Upper lobe of right lung (tissue), 1 donor: ENCODE data around the gene GBF1. TPM values are rescaled to one million over a fixed set of nuclear protein-coding genes. Genes with fewer than 3 reads are reported as not detected.

Experiments used
- ATAC-seq: fragments of 200-7000 bp; cut with Tn5 transposase; one replicate; pipeline ENCODE4 v1.9.1; 2020; ENCODE audit warnings: mild to moderate bottlenecking, moderate library complexity
- DNase-seq: peaks from one replicate; pipeline ENCODE4 v3.0.0-alpha.2; 2020
- H3K27ac ChIP-seq: fragments of 200-600 bp; one replicate; pipeline ENCODE4 v1.8.0; 2022
- H3K27me3 ChIP-seq: fragments of 200-600 bp; one replicate; pipeline ENCODE4 v1.8.0; 2022; ENCODE audit warnings: mild to moderate bottlenecking
- H3K36me3 ChIP-seq: fragments of 200-600 bp; one replicate; pipeline ENCODE4 v1.8.0; 2022
- H3K4me1 ChIP-seq: fragments of 200-600 bp; one replicate; pipeline ENCODE4 v1.8.0; 2022
- H3K4me3 ChIP-seq: fragments of 200-600 bp; one replicate; pipeline ENCODE4 v1.8.0; 2022; ENCODE audit warnings: mild to moderate bottlenecking
- H3K9me3 ChIP-seq: fragments of 200-600 bp; one replicate; pipeline ENCODE4 v1.8.0; 2022
- intact Hi-C: fragments of 100-400 bp; cut with DNase I; formaldehyde crosslinking; loops from one replicate; pipeline ENCODE4 v1.11.0; 2022
- total RNA-seq: library from RNA; stranded (reverse); fragmentation: NEBNext Ultra II Directional; extraction: Animal tissue kit (Norgen Biotek cat#: 25700); gene quantifications from one replicate; pipeline ENCODE4 v1.2.1, GENCODE V29; 2021
- TF ChIP-seq, protein P1 (sequence below): fragments of 200-600 bp; IDR thresholded peaks from one replicate; pipeline ENCODE4 v1.8.0; 2022; ENCODE audit warnings: antibody characterized with exemption
- donor health status: DM: no; HTN: yes; CAD: no; lungs with severe emphysema.

Gene GBF1
- total RNA-seq, 1 donor from 2014 or later, result 38.5 TPM

DNA sequence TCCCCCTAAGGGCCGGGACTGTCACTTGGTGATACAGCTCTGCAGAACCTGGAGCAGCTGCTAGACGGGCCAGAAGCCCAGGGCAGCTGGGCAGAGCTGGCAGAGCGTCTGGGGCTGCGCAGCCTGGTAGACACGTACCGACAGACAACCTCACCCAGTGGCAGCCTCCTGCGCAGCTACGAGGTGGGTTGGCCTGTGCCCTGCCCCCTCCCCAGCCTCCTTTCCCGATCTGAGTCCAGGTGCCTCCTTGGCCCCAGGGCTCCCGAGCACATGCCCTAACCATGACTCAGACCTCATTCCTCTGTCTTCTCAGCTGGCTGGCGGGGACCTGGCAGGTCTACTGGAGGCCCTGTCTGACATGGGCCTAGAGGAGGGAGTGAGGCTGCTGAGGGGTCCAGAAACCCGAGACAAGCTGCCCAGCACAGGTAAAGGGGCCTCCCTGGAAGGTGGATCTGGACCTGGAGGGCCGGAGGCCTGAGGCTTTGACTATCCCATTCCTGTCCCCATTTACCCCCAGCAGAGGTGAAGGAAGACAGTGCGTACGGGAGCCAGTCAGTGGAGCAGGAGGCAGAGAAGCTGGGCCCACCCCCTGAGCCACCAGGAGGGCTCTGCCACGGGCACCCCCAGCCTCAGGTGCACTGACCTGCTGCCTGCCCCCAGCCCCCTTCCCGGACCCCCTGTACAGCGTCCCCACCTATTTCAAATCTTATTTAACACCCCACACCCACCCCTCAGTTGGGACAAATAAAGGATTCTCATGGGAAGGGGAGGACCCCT, 156.6 kb downstream of the GBF1 start:
- Histone ChIP-seq H3K9me3 (no peaks in the 10 kb centered on the region), H3K27me3 (no peaks in the 10 kb centered on the region), H3K36me3 (peaks cover 28% of the 10 kb centered on the region), H3K4me3 (no peak overlapping the region), H3K4me1 (peaks cover 14% of the 10 kb centered on the region), H3K27ac (no peak overlapping the region)
- TF ChIP-seq, protein P1, sequence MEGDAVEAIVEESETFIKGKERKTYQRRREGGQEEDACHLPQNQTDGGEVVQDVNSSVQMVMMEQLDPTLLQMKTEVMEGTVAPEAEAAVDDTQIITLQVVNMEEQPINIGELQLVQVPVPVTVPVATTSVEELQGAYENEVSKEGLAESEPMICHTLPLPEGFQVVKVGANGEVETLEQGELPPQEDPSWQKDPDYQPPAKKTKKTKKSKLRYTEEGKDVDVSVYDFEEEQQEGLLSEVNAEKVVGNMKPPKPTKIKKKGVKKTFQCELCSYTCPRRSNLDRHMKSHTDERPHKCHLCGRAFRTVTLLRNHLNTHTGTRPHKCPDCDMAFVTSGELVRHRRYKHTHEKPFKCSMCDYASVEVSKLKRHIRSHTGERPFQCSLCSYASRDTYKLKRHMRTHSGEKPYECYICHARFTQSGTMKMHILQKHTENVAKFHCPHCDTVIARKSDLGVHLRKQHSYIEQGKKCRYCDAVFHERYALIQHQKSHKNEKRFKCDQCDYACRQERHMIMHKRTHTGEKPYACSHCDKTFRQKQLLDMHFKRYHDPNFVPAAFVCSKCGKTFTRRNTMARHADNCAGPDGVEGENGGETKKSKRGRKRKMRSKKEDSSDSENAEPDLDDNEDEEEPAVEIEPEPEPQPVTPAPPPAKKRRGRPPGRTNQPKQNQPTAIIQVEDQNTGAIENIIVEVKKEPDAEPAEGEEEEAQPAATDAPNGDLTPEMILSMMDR, result no peak
- intact Hi-C loops, result no loop called here
- no peak for ATAC-seq
- peak; percentile 65 for DNase-seq

GRCh38 chr10:102402512-102402896, 157.2 kb downstream of the GBF1 start:
- Histone ChIP-seq H3K27ac (no peak overlapping the region), H3K36me3 (peaks cover 25% of the 10 kb centered on the region), H3K4me3 (no peak overlapping the region), H3K9me3 (no peaks in the 10 kb centered on the region), H3K27me3 (peaks cover 2% of the 10 kb centered on the region), H3K4me1 (peaks cover 13% of the 10 kb centered on the region)
- TF ChIP-seq, protein P1, result no peak
- intact Hi-C loops, result no loop called here
- DNase-seq (no peak), ATAC-seq (no peak)

DNA sequence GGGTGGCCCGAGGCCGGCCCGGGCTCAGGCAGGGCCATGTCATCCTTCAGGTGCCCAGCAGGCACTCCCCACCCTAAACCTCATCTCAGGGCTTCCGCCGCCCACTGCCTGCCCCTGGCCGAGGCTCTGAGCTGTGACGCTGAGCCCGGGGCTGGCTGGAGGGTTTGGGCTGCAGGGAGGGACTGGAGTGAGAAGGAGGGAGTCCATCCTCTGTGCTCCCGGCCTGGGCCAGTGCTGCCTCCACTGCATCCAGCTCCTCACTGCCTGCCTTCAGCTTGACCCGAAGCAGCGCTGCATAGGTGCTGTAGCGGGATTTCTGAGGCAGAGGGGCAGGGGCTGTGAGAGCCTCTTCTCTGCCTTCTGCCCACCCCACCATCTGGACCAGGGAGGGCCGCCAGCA, 157.8 kb downstream of the GBF1 start:
- H3K4me1 ChIP-seq, result peaks cover 13% of the 10 kb centered on the region
- H3K4me3 ChIP-seq, result no peak overlapping the region
- intact Hi-C loops, result no loop called here
- H3K36me3 ChIP-seq, result peaks cover 19% of the 10 kb centered on the region
- H3K27me3 ChIP-seq, result peaks cover 8% of the 10 kb centered on the region
- ATAC-seq (no peak), DNase-seq (no peak)
- TF ChIP-seq, protein P1, result no peak
- no peaks in the 10 kb centered on the region for H3K9me3 ChIP-seq
- H3K27ac ChIP-seq, result no peak overlapping the region

GRCh38 chr10:102404361-102405107, 159.2 kb downstream of the GBF1 start:
- DNase-seq, result no peak
- intact Hi-C loops, result no loop called here
- no peaks in the 10 kb centered on the region for H3K9me3 ChIP-seq

DNA sequence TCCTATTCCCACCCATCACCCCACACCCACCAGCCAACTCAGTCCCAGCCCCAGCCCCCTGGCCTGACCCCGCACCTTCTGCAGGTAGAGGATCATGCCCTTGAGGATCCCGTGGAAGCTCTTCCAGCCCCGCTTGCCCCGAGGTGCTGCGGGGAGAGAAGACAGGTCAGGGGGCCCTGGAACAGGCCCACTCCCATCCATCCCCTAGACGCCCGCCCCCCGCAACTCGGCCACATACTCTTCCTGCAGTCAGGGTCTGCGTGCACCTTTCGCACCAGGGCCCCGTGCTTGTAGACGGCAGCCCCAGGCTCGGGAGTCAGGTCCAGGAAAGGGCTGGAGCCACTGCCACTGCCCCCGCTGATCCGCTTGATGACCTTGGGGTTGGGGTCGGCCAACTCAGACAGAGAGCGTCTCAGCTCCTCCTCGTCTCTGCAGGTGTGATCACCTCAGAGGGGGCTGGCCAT, 159.8 kb downstream of the GBF1 start:
- peaks cover 24% of the 10 kb centered on the region for H3K27me3 ChIP-seq
- H3K9me3 ChIP-seq, result no peaks in the 10 kb centered on the region
- H3K4me1 ChIP-seq, result peaks cover 9% of the 10 kb centered on the region
- TF ChIP-seq, protein P1, result no peak
- ATAC-seq, result no peak
- H3K27ac ChIP-seq, result no peak overlapping the region
- intact Hi-C loops, result no loop called here
- peaks cover 14% of the 10 kb centered on the region for H3K36me3 ChIP-seq
- no peak for DNase-seq
- H3K4me3 ChIP-seq, result no peak overlapping the region

More at GRCh38 chr10:102404361-102405107, 159.2 kb downstream of the GBF1 start:
- Histone ChIP-seq H3K4me3 (no peak overlapping the region), H3K27ac (no peak overlapping the region), H3K4me1 (peaks cover 12% of the 10 kb centered on the region), H3K27me3 (peaks cover 19% of the 10 kb centered on the region), H3K36me3 (peaks cover 14% of the 10 kb centered on the region)
- no peak for ATAC-seq
- TF ChIP-seq, protein P1, result no peak
